ENCODE results near the gene LAMA2. TPM values are rescaled to one million over a fixed set of nuclear protein-coding genes. Genes with fewer than 3 reads are reported as not detected.

Gene LAMA2
- total and polyA plus RNA-seq, 2 experiments from 2014 or later, result 0.91 to 6.4 TPM

DNA sequence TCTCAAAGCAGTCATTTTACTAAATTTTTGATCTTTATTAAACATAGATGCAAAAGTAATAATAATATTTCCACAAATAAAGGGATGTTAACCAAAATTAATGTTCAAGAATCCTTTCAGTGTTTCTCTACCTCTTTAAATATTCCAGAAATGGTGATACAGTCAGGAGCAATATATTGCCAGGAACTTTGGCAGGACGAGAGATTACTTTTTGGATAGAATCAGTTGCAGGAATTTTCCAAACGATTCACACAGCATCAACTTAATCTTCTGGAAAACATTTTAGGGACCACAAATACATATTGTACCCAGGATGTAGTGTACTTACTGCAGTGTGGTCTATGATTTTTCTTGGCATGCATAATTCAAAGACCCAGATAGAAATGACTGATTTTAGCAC is 125.7 kb downstream of the LAMA2 start:
- H3K27ac ChIP-seq (ENCODE audit: low read depth), result no peak overlapping the region
- H3K4me1 ChIP-seq (ENCODE audit: insufficient read depth), result no peaks in the 10 kb centered on the region
- no peaks in the 10 kb centered on the region for H4K20me1 ChIP-seq (replicated peaks; ENCODE audit: insufficient read depth)
- Mint-ChIP-seq H3K4me1 (no peaks in the 10 kb centered on the region), H3K27me3 (ENCODE audit: insufficient read depth, low read depth, poor library complexity) (no peaks in the 10 kb centered on the region), H3K27ac (no peak overlapping the region), H3K36me3 (ENCODE audit: low read depth) (no peaks in the 10 kb centered on the region), H3K9me3 (no peaks in the 10 kb centered on the region), H3K4me3 (no peak overlapping the region)
- H3K79me2 ChIP-seq (replicated peaks; ENCODE audit: insufficient read depth), result no peaks in the 10 kb centered on the region
- no peak overlapping the region for H3K4me3 ChIP-seq
- ATAC-seq (no peak), DNase-seq (ENCODE audit: low spot score) (no peak)
- no peak for TF ChIP-seq NANOG (IDR thresholded peaks at IDR 0.05; ENCODE audit: borderline replicate concordance)
- TF ChIP-seq, protein P1, sequence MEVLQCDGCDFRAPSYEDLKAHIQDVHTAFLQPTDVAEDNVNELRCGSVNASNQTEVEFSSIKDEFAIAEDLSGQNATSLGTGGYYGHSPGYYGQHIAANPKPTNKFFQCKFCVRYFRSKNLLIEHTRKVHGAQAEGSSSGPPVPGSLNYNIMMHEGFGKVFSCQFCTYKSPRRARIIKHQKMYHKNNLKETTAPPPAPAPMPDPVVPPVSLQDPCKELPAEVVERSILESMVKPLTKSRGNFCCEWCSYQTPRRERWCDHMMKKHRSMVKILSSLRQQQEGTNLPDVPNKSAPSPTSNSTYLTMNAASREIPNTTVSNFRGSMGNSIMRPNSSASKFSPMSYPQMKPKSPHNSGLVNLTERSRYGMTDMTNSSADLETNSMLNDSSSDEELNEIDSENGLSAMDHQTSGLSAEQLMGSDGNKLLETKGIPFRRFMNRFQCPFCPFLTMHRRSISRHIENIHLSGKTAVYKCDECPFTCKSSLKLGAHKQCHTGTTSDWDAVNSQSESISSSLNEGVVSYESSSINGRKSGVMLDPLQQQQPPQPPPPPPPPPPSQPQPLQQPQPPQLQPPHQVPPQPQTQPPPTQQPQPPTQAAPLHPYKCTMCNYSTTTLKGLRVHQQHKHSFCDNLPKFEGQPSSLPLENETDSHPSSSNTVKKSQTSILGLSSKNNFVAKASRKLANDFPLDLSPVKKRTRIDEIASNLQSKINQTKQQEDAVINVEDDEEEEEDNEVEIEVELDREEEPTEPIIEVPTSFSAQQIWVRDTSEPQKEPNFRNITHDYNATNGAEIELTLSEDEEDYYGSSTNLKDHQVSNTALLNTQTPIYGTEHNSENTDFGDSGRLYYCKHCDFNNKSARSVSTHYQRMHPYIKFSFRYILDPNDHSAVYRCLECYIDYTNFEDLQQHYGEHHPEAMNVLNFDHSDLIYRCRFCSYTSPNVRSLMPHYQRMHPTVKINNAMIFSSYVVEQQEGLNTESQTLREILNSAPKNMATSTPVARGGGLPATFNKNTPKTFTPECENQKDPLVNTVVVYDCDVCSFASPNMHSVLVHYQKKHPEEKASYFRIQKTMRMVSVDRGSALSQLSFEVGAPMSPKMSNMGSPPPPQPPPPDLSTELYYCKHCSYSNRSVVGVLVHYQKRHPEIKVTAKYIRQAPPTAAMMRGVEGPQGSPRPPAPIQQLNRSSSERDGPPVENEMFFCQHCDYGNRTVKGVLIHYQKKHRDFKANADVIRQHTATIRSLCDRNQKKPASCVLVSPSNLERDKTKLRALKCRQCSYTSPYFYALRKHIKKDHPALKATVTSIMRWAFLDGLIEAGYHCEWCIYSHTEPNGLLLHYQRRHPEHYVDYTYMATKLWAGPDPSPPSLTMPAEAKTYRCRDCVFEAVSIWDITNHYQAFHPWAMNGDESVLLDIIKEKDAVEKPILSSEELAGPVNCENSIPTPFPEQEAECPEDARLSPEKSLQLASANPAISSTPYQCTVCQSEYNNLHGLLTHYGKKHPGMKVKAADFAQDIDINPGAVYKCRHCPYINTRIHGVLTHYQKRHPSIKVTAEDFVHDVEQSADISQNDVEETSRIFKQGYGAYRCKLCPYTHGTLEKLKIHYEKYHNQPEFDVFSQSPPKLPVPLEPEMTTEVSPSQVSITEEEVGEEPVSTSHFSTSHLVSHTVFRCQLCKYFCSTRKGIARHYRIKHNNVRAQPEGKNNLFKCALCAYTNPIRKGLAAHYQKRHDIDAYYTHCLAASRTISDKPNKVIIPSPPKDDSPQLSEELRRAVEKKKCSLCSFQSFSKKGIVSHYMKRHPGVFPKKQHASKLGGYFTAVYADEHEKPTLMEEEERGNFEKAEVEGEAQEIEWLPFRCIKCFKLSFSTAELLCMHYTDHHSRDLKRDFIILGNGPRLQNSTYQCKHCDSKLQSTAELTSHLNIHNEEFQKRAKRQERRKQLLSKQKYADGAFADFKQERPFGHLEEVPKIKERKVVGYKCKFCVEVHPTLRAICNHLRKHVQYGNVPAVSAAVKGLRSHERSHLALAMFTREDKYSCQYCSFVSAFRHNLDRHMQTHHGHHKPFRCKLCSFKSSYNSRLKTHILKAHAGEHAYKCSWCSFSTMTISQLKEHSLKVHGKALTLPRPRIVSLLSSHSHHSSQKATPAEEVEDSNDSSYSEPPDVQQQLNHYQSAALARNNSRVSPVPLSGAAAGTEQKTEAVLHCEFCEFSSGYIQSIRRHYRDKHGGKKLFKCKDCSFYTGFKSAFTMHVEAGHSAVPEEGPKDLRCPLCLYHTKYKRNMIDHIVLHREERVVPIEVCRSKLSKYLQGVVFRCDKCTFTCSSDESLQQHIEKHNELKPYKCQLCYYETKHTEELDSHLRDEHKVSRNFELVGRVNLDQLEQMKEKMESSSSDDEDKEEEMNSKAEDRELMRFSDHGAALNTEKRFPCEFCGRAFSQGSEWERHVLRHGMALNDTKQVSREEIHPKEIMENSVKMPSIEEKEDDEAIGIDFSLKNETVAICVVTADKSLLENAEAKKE (CRISPR knock-in tag; IDR thresholded peaks at IDR 0.05), result no peak
- TF ChIP-seq, protein P2, sequence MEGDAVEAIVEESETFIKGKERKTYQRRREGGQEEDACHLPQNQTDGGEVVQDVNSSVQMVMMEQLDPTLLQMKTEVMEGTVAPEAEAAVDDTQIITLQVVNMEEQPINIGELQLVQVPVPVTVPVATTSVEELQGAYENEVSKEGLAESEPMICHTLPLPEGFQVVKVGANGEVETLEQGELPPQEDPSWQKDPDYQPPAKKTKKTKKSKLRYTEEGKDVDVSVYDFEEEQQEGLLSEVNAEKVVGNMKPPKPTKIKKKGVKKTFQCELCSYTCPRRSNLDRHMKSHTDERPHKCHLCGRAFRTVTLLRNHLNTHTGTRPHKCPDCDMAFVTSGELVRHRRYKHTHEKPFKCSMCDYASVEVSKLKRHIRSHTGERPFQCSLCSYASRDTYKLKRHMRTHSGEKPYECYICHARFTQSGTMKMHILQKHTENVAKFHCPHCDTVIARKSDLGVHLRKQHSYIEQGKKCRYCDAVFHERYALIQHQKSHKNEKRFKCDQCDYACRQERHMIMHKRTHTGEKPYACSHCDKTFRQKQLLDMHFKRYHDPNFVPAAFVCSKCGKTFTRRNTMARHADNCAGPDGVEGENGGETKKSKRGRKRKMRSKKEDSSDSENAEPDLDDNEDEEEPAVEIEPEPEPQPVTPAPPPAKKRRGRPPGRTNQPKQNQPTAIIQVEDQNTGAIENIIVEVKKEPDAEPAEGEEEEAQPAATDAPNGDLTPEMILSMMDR (conservative IDR thresholded peaks at IDR 0.05; ENCODE audit: low read depth in 2 of 2), result no peak
- TF ChIP-seq CREB1 (CRISPR knock-in tag; IDR thresholded peaks at IDR 0.05; ENCODE audit: low read depth), result no peak
- TF ChIP-seq POLR2AphosphoS5 (IDR thresholded peaks at IDR 0.05; ENCODE audit: low read depth), result no peak
- no peak for TF ChIP-seq EZH2 (IDR thresholded peaks at IDR 0.05; ENCODE audit: low read depth, unreplicated experiment)
- TF ChIP-seq ZNF114 (CRISPR knock-in tag; IDR thresholded peaks at IDR 0.05), result no peak
- TF ChIP-seq, protein P3, sequence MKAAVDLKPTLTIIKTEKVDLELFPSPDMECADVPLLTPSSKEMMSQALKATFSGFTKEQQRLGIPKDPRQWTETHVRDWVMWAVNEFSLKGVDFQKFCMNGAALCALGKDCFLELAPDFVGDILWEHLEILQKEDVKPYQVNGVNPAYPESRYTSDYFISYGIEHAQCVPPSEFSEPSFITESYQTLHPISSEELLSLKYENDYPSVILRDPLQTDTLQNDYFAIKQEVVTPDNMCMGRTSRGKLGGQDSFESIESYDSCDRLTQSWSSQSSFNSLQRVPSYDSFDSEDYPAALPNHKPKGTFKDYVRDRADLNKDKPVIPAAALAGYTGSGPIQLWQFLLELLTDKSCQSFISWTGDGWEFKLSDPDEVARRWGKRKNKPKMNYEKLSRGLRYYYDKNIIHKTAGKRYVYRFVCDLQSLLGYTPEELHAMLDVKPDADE (IDR thresholded peaks at IDR 0.05), result no peak
- H2AFZ ChIP-seq, result no peak overlapping the region
- no peaks in the 10 kb centered on the region for H3F3A ChIP-seq (replicated peaks; ENCODE audit: low read depth)
- H3K36me3 ChIP-seq (ENCODE audit: insufficient read depth), result no peaks in the 10 kb centered on the region
- H3K4me2 ChIP-seq, result no peak overlapping the region
- no peaks in the 10 kb centered on the region for H3K27me3 ChIP-seq (ENCODE audit: insufficient read depth)
- no peaks in the 10 kb centered on the region for H3K9me2 ChIP-seq (ENCODE audit: insufficient read depth)
